GM06990 (cell line): Measurements from ENCODE around the gene GRK6.
A peak's percentile ranks its signal among the peaks of the same experiment; 100 is the strongest.

Experiments used
- DNase-seq: peaks from one replicate; pipeline ENCODE4 v3.0.0-alpha.2; 2011; ENCODE audit not compliant: insufficient read length; ENCODE audit errors: extremely low read depth
- H3K27me3 ChIP-seq: replicated peaks from 2 replicates; pipeline ENCODE4 v1.6.0; 2011; ENCODE audit warnings: low read length; ENCODE audit not compliant: control insufficient read depth, insufficient read depth
- H3K36me3 ChIP-seq: 2 replicates; pipeline ENCODE4 v1.5.1; 2011; ENCODE audit warnings: low read length; ENCODE audit not compliant: control insufficient read depth, insufficient read depth
- H3K4me3 ChIP-seq: replicated peaks from 2 replicates; pipeline ENCODE4 v1.5.1; 2011; ENCODE audit warnings: low read depth, mild to moderate bottlenecking, control low read depth, low read length
- CTCF ChIP-seq: IDR thresholded peaks from 2 replicates; pipeline ENCODE4 v1.5.1; 2011; ENCODE audit warnings: low read length, control low read depth, mild to moderate bottlenecking, inconsistent platforms; ENCODE audit not compliant: insufficient read depth, poor library complexity, severe bottlenecking

Gene GRK6

GRCh38 chr5:177430972-177431316 lies 4.5 kb downstream of the GRK6 start:
- no peak overlapping the region for H3K4me3 ChIP-seq
- DNase-seq: peak; percentile 49

GRCh38 chr5:177431317-177432142 lies 5.1 kb downstream of the GRK6 start:
- H3K27me3 ChIP-seq: no peaks in the 10 kb centered on the region
- no peak for TF ChIP-seq CTCF
- peak overlapping the region; percentile 36 for H3K4me3 ChIP-seq
- peaks cover 43% of the 10 kb centered on the region for H3K36me3 ChIP-seq
- DNase-seq: peak; percentile 95

More at GRCh38 chr5:177430972-177431316, 4.5 kb downstream of the GRK6 start:
- Histone ChIP-seq H3K27me3 (no peaks in the 10 kb centered on the region), H3K36me3 (peaks cover 39% of the 10 kb centered on the region)
- no peak for TF ChIP-seq CTCF

GRCh38 chr5:177432143-177432838 lies 5.8 kb downstream of the GRK6 start:
- no peak for DNase-seq
- no peaks in the 10 kb centered on the region for H3K27me3 ChIP-seq
- TF ChIP-seq CTCF: no peak
- H3K4me3 ChIP-seq: peak overlapping the region; percentile 36
- H3K36me3 ChIP-seq: peaks cover 46% of the 10 kb centered on the region

- DNase-seq: no peak
- no peaks in the 10 kb centered on the region for H3K27me3 ChIP-seq
- no peak for TF ChIP-seq CTCF
- H3K36me3 ChIP-seq: peaks cover 52% of the 10 kb centered on the region
- no peak overlapping the region for H3K4me3 ChIP-seq
These were observed 6.6 kb downstream of the GRK6 start for GRCh38 chr5:177432839-177433657.

GRCh38 chr5:177433658-177434217 lies 7.3 kb downstream of the GRK6 start:
- no peak overlapping the region for H3K4me3 ChIP-seq
- DNase-seq: peak; percentile 25
- no peak for TF ChIP-seq CTCF
- peaks cover 54% of the 10 kb centered on the region for H3K36me3 ChIP-seq
- H3K27me3 ChIP-seq: no peaks in the 10 kb centered on the region
